Liver (tissue), 3 donors: Measurements from ENCODE around the gene KCNQ4.

Experiments
- ATF3 ChIP-seq: IDR thresholded peaks from 2 replicates; pipeline ENCODE4 v1.6.1; 2016; ENCODE audit warnings: antibody characterized with exemption
- CTCF ChIP-seq: fragments of 150-350 bp; IDR thresholded peaks from 2 replicates; pipeline ENCODE4 v1.5.1; 2017; ENCODE audit warnings: improper control_type of control experiment, low read depth, low read length; ENCODE audit not compliant: missing input control
- JUND ChIP-seq, 2 donors: IDR thresholded peaks; 2 replicates each; pipeline ENCODE4 v1.6.1; 2016; ENCODE audit warnings: antibody characterized with exemption in 2 of 2
- RAD21 ChIP-seq, 2 donors: IDR thresholded peaks; 2 replicates each; pipeline ENCODE4 v1.6.1; 2016; ENCODE audit warnings: antibody characterized with exemption in 2 of 2, mild to moderate bottlenecking in 2 of 2
- RXRA ChIP-seq, 2 donors: IDR thresholded peaks; 2 replicates each; pipeline ENCODE4 v1.6.1; 2017 to 2018; ENCODE audit warnings: antibody characterized with exemption in 2 of 2, mild to moderate bottlenecking in 1 of 2
- TAF1 ChIP-seq: conservative IDR thresholded peaks from 2 replicates; pipeline ENCODE4 v1.6.1; 2016; ENCODE audit warnings: antibody characterized with exemption, mild to moderate bottlenecking
- ZBTB33 ChIP-seq: IDR thresholded peaks from 2 replicates; pipeline ENCODE4 v1.6.1; 2016; ENCODE audit warnings: antibody characterized with exemption
- donor health status: healthy.
- donor health status: healthy.

- TF ChIP-seq CTCF, result no peak
- no peak for TF ChIP-seq RAD21 (IDR thresholded peaks at IDR 0.05)
- no peak for TF ChIP-seq JUND (IDR thresholded peaks at IDR 0.05)
- TF ChIP-seq RXRA (IDR thresholded peaks at IDR 0.05), result no peak
- no peak for TF ChIP-seq TAF1
- TF ChIP-seq ZBTB33, result no peak
- no peak for TF ChIP-seq ATF3
These were observed 39.8 kb downstream of the KCNQ4 start for GRCh38 chr1:40823345-40823744.
